ENCODE results near the gene CCNT1. TPM values are rescaled to one million over a fixed set of nuclear protein-coding genes. Genes with fewer than 3 reads are reported as not detected.
"Not testable (repeated sequence)": the region's sequence is repeated elsewhere in the genome, so short reads cannot be mapped to it uniquely, and the experiment has no call there.

Gene CCNT1
- polyA plus RNA-seq, 1 donor from 2014 or later, result 14.9 TPM

DNA sequence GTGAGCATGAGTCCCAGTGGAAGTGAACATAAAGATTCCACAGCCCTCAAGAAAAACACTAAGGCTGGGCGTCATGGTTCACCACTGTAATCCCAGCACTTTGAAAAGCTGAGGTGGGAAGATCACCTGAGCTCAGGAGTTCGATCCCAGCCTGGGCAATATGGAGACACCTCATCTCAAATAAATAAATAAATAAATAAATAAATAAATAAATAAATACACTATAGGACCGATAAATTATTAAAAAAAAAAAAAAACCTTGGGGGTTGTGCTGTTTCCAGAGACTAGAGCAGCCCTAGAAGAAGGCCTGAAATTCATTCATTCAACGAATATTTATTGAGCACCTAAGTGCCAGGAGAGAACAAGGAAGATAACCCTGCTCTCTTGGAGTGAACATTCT, 33.0 kb downstream of the CCNT1 start:
- Mint-ChIP-seq H3K4me3 (peak overlapping the region; percentile 27 to 90 (median 56)), H3K27ac (no peak overlapping the region), H3K4me1 (peaks cover 19 to 31% (median 29%) of the 10 kb centered on the region in 3 donors), H3K9me3 (no peaks in the 10 kb centered on the region), H3K36me3 (peaks cover 1% of the 10 kb centered on the region), H3K27me3 (no peaks in the 10 kb centered on the region)

DNA sequence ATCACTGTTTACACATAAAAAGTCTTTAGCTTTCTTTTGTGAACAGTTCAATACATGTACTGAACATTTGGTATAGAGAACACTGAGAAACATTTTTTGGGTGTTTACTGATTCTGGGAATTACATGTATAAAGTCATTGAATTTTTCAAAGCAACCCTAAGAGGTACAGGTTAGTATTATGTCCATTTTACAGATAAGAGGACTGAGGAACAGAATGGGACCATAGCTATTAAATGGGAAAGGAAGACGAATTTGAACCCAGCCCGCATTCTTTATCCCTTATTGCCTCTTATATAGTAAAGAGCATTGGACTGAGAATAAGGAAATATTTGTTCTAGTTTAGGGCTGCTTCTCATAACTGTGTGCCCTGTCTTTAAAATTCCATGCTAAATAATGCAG, 33.6 kb downstream of the CCNT1 start:
- no peak overlapping the region for H3K27ac Mint-ChIP-seq
- H3K4me3 Mint-ChIP-seq, result peak overlapping the region in 3 of 4 donors; percentile 90 to 99 (median 98)
- no peaks in the 10 kb centered on the region for H3K9me3 Mint-ChIP-seq
- no peaks in the 10 kb centered on the region for H3K27me3 Mint-ChIP-seq
- peaks cover 24 to 33% (median 33%) of the 10 kb centered on the region in 3 donors for H3K4me1 Mint-ChIP-seq
- H3K36me3 Mint-ChIP-seq, result peaks cover 1% of the 10 kb centered on the region

- H3K27me3 Mint-ChIP-seq, H3K36me3 Mint-ChIP-seq, H3K9me3 Mint-ChIP-seq: not testable (repeated sequence)
- Mint-ChIP-seq H3K27ac (peak overlapping the region; percentile 90 to 100 (median 99)), H3K4me1 (peaks cover 26 to 36% (median 36%) of the 10 kb centered on the region in 3 donors), H3K4me3 (peak overlapping the region; percentile 90 to 99 (median 98))
Observed at GRCh38 chr12:48682533-48682905, 34.0 kb downstream of the CCNT1 start.

GRCh38 chr12:48681710-48682532, 34.6 kb downstream of the CCNT1 start, which contains the start of gene KANSL2:
Gene KANSL2, minus strand, starts transcription at chr12:48682238. Its CDS starts 606 bp downstream, at chr12:48681632.
- H3K4me3 Mint-ChIP-seq, result peak within 1 kb of the TSS; percentile 90 to 99 (median 98)
- no peaks in the 10 kb centered on the region for H3K9me3 Mint-ChIP-seq
- H3K36me3 Mint-ChIP-seq, result peaks cover 1% of the 10 kb centered on the region
- H3K4me1 Mint-ChIP-seq, result peaks cover 30 to 40% (median 40%) of the 10 kb centered on the region in 3 donors
- peak within 1 kb of the TSS; percentile 90 to 100 (median 99) for H3K27ac Mint-ChIP-seq
- H3K27me3 Mint-ChIP-seq, result no peaks in the 10 kb centered on the region

GRCh38 chr12:48681399-48681709, 35.2 kb downstream of the CCNT1 start:
- no peaks in the 10 kb centered on the region for H3K27me3 Mint-ChIP-seq
- H3K4me1 Mint-ChIP-seq, result peaks cover 30 to 40% (median 40%) of the 10 kb centered on the region in 3 donors
- peaks cover 1% of the 10 kb centered on the region for H3K36me3 Mint-ChIP-seq
- no peaks in the 10 kb centered on the region for H3K9me3 Mint-ChIP-seq
- H3K27ac Mint-ChIP-seq, result peak overlapping the region; percentile 90 to 100 (median 99)
- H3K4me3 Mint-ChIP-seq, result peak overlapping the region; percentile 90 to 99 (median 98)

DNA sequence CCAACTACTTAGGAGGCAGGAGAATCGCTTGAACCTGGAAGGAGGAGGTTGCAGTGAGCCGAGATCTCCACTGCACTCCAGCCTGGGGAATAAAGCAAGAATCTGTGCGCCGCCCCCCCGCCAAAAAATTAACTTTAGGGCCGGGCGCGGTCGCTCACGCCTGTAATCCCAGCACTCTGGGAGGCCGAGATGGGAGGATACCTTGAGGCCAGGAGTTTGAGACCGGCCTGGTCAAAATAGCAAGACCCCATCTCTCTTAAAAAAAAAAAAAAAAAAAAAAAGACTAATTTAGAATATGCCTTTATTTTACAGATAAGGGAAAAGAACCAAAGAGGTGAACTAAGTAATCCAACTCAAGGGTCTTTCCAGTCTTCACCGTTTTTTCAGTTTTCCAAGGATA, 35.6 kb downstream of the CCNT1 start:
- Mint-ChIP-seq H3K27me3 (no peaks in the 10 kb centered on the region), H3K36me3 (peaks cover 1% of the 10 kb centered on the region), H3K4me1 (peaks cover 30 to 40% (median 40%) of the 10 kb centered on the region in 3 donors), H3K4me3 (peak overlapping the region; percentile 90 to 99 (median 98)), H3K9me3 (no peaks in the 10 kb centered on the region), H3K27ac (peak overlapping the region in 2 of 3 donors; percentile 83 to 100)

GRCh38 chr12:48678551-48679185, 37.8 kb downstream of the CCNT1 start:
- Mint-ChIP-seq H3K36me3 (peaks cover 1% of the 10 kb centered on the region), H3K9me3 (no peaks in the 10 kb centered on the region), H3K4me3 (peak overlapping the region in 3 of 4 donors; percentile 56 to 90 (median 83)), H3K4me1 (peaks cover 30 to 40% (median 35%) of the 10 kb centered on the region in 3 donors), H3K27me3 (no peaks in the 10 kb centered on the region), H3K27ac (peak overlapping the region; percentile 40 to 87 (median 55))

GRCh38 chr12:48671231-48671856, 45.2 kb downstream of the CCNT1 start:
- Mint-ChIP-seq H3K9me3 (no peaks in the 10 kb centered on the region), H3K4me1 (no peaks in the 10 kb centered on the region), H3K4me3 (no peak overlapping the region), H3K27ac (no peak overlapping the region), H3K36me3 (peaks cover 2% of the 10 kb centered on the region), H3K27me3 (no peaks in the 10 kb centered on the region)

GRCh38 chr12:48668996-48669395, 47.5 kb downstream of the CCNT1 start:
- no peak overlapping the region for H3K4me3 Mint-ChIP-seq
- H3K4me1 Mint-ChIP-seq, result no peaks in the 10 kb centered on the region
- peaks cover 2% of the 10 kb centered on the region for H3K36me3 Mint-ChIP-seq
- no peak overlapping the region for H3K27ac Mint-ChIP-seq
- no peaks in the 10 kb centered on the region for H3K27me3 Mint-ChIP-seq
- H3K9me3 Mint-ChIP-seq, result no peaks in the 10 kb centered on the region

GRCh38 chr12:48659863-48660262, 56.6 kb downstream of the CCNT1 start:
- Mint-ChIP-seq H3K4me1 (peaks cover 0 to 5% (median 0%) of the 10 kb centered on the region in 3 donors), H3K4me3 (no peak overlapping the region), H3K36me3 (peaks cover 2% of the 10 kb centered on the region), H3K9me3 (no peaks in the 10 kb centered on the region), H3K27ac (no peak overlapping the region), H3K27me3 (no peaks in the 10 kb centered on the region)

- no peaks in the 10 kb centered on the region for H3K9me3 Mint-ChIP-seq
- H3K4me3 Mint-ChIP-seq, result no peak overlapping the region
- H3K27ac Mint-ChIP-seq, result peak overlapping the region in 1 of 3 donors; percentile 17
- no peaks in the 10 kb centered on the region for H3K27me3 Mint-ChIP-seq
- no peaks in the 10 kb centered on the region for H3K4me1 Mint-ChIP-seq
- peaks cover 9% of the 10 kb centered on the region for H3K36me3 Mint-ChIP-seq
Observed at GRCh38 chr12:48651681-48652080, 64.8 kb downstream of the CCNT1 start.

GRCh38 chr12:48645354-48645753, 71.2 kb downstream of the CCNT1 start:
- H3K27me3 Mint-ChIP-seq, H3K27ac Mint-ChIP-seq, H3K36me3 Mint-ChIP-seq: not testable (repeated sequence)

DNA sequence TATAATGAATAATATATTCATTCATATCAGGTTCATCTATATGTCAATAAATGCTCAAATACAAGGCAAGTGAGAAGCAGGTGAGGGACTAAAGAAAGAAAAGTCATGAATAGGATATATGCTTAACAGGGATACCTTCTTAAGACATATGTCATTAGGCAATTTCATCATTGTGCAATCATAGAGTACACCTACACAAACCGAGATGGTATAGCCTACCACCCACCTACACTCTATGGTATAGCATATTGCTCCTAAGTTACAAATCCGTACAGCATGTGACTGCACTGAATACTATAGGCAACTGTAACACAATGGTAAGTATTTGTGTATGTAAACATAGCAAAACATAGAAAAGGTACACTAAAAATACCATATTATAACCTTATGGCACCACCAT, 73.5 kb downstream of the CCNT1 start:
- H3K36me3 Mint-ChIP-seq, result peaks cover 8% of the 10 kb centered on the region
- H3K27me3 Mint-ChIP-seq, result no peaks in the 10 kb centered on the region
- no peaks in the 10 kb centered on the region for H3K4me1 Mint-ChIP-seq
- H3K27ac Mint-ChIP-seq, result no peak overlapping the region
- H3K9me3 Mint-ChIP-seq, result peaks cover 0 to 4% (median 1%) of the 10 kb centered on the region in 3 donors
- no peak overlapping the region for H3K4me3 Mint-ChIP-seq

More at GRCh38 chr12:48645354-48645753, 71.2 kb downstream of the CCNT1 start:
- H3K4me1 Mint-ChIP-seq, H3K4me3 Mint-ChIP-seq, H3K9me3 Mint-ChIP-seq: not testable (repeated sequence)

DNA sequence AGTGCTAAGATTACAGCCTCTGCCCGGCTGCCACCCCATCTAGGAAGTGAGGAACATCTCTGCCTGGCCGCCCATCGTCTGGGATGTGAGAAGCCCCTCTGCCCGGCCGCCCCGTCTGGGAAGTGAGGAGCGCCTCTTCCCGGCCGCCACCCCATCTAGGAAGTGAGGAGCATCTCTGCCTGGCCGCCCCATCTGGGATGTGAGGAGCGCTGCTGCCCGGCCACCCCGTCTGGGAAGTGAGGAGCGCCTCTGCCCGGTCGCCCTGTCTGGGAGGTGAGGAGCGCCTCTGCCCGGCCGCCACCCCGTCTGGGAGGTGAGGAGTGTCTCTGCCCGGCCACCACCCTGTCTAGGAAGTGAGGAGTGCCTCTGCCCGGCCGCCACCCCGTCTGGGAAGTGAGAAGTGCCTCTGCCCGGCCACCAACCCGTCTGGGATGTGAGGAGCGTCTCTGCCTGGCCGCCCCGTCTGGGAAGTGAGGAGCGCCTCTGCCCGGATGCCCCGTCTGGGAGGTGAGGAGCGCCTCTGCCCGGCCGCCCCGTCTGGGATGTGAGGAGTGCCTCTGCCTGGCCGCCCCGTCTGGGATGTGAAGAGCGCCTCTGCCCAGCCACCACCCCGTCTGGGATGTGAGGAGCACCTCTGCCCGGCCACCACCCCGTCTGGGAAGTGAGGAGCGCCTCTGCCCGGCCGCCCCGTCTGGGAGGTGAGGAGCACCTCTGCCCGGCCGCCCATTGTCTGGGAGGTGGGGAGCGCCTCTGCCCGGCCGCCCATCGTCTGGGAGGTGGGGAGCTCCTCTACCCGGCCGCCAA, 74.6 kb downstream of the CCNT1 start:
- H3K4me3 Mint-ChIP-seq, H3K36me3 Mint-ChIP-seq, H3K9me3 Mint-ChIP-seq, H3K4me1 Mint-ChIP-seq, H3K27me3 Mint-ChIP-seq: not testable (repeated sequence)
- peak overlapping the region in 1 of 3 donors; percentile 73 for H3K27ac Mint-ChIP-seq
